HG03097 (cell line): ENCODE measurements around the gene SYDE1.
"Not testable (repeated sequence)": the region's sequence is repeated elsewhere in the genome, so short reads cannot be mapped to it uniquely, and the experiment has no call there.

Experiments
- ATAC-seq: cut with Tn5 transposase; IDR thresholded peaks from one replicate; pipeline ENCODE4 v1.9.1; 2021; ENCODE audit not compliant: unreplicated experiment, low FRiP score

SYDE1 gene

DNA sequence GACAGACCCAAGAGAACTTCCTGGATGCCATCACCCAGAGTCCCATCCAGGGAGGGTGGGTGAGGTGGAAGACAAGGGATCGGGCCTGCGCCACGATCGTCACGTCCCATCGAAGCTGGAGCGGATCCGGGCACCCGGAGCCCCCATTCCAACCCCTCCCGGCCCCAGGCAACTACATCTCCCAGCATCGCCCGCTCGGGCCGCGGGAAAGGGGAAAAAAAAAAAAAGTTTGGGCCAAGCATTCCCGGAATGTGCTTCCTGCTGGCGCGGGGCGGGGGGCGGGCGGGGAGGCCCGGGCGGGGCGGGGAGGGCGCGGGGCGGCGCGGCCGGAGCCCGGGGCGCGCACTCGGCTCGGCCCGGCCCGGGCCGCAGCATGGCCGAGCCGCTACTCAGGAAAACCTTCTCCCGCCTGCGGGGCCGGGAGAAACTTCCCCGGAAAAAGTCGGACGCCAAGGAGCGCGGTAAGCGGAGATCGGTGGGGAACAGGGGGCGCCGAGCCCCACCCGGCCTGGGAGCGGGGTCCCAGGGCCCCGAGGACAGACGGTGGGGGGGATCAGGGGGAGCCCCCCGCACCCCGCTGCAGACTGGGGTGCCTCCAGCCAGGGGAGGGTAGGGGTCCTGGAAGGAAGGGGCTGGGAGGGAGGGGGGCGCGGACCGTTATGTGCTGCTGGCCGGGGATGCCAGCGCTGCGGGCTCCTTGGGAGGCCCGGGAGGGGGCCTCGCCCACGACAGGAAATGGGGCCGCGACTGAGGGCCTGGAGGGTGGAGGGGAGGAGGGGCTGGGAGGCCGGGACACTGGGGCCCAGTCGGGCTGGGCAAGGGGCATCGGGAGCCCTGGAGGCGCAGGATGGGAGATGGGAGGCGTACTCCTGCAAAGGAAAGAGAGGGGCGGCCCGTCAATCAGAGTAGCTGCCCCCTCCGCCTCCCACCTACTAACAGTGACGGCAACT, at the start of gene SYDE1:
Gene SYDE1 (plus strand): TSS at position 341 of the 950 bp plus-strand sequence. CDS start 33 bp downstream, at position 374.
- ATAC-seq, result no peak

- ATAC-seq, result no peak
Observed at GRCh38 chr19:15062036-15062435, 45.2 kb upstream of the SYDE1 start.

DNA sequence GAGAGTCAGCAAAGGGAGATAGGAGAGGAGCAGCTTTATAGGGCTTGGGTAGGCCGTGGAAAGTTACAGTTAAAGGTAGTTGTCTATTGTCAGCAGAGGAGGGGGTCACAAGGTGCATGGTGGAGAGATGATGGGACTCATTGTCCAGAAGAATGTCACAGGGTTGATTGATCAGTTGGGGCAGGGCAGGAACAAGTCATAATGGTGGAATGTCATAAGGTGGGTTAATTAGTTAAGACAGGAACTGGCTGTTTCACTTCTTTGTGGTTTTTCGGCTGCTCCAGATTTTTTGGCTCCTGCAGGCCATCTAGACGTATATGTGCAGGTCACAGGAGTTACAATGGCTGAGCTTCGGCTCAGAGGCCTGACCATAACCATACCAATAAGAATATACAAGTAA, 36.8 kb upstream of the SYDE1 start:
- not testable (repeated sequence) for ATAC-seq

DNA sequence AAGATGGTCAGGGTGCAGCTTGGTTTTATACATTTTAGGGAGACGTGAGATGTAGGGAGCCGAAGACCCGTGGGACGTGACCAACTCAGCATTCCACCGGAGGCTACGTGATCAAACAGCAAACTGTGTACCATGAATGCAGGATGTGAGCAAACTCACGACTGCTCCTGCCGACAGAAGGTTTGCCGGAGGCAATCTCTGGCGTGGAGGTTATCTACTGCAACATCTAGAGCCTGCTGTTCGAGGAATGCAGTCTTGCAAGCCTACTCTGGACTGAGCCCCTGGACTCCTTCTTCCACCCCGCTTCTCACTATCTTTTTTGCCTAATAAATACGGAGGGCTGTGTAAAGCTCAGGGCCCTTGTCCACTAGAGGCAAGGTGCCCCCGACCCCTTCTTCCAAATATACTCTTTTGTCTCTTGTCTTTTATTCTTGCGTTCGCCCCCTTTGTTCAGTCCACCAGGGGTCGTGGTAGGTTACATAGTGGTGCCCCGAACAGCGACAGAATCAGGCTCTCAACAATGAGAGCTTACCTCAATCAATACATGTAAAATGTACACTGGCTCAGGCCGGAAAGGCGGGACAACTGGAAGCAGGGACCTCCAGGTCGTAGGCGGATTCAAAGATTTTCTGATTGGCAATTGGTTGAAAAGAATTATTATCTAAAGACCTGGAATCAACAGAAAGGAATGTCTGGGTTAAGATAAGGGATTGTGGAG, 34.1 kb upstream of the SYDE1 start:
- ATAC-seq, result no peak

- no peak for ATAC-seq
Observed at GRCh38 chr19:15074371-15074770, 32.8 kb upstream of the SYDE1 start.

- no peak for ATAC-seq
Observed at GRCh38 chr19:15075806-15076205, 31.4 kb upstream of the SYDE1 start.

DNA sequence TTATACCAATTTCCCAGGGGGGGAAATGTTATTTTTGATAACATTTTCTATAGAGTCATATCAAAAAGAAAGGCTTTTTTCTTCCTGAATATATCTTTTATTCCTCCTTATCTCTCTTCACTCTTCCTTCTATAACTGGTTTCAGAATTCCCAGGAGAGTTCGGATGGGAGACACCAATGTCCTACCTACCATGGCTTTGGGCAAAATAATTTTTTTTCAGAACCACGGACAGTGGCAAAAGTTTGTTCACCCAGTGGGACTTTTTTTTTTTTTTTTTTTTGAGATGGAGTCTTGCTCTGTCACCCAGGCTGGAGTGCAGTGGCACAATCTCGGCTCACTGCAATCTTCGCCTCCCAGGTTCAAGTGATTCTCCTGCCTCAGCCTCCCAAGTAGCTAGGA, 27.2 kb upstream of the SYDE1 start:
- not testable (repeated sequence) for ATAC-seq

DNA sequence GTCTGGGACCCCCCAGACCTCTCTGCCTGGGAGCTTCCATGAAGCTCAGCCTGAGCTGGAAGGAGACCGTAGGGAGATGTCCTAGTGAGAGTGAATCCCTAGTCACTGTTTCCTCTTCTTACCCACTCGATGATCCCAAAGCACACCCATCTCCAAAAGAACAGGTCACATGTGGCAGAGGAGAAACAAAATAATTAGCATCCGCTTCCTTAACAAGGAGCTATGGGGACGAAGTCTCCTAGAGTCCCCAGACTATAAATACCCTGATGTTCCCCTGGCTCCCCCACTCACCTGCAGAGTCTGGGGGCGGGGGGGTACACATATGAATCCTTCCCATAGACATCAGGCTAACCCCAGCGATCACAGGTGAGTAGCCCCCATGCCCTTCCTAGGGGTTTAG, 25.3 kb upstream of the SYDE1 start, which contains the start of gene OR1I1:
Gene OR1I1 (plus strand): TSS at position 301 of the 400 bp plus-strand sequence. CDS start 4,855 bp downstream, outside the sequence.
- ATAC-seq, result no peak

GRCh38 chr19:15087182-15087581, 20.0 kb upstream of the SYDE1 start:
- ATAC-seq, result no peak

DNA sequence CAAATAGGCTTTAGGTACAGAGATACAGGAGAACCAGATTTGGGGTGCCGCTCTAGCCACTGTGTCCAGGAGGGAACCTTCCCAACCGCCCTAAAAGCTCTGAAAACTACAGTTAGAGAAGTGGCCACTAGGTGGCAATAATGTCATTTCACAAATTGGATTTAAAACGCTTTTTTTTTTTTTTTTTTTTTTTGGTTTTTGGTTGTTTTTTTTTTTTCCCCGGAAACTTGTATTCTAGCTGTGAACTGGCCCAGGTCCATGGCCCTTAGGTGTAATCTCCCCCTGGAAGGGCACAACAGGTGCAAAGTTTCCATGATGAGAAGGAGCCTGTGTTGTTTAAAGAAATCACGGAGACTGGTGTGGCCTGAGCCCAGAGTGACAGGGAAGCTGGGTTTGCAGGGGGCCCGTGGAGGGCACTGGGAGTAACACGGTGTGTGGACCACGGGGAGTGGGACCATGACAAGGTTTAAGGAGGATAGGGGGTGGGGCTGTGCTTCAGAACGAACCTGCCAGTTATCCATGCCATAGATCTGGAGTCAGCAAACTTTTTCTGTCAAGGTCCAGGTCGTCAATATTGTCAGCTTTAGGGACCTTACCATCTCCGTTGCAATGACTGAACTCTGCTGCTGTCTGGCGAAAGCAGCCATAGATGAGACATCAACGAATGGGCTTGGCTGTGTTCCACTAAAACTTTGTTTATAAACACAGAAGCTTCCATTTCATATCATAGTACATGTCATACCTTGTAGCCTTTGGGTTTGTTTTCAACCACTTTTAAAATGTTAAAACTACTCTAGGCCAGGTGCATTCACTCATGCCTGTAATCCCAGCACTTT, 15.1 kb upstream of the SYDE1 start:
- ATAC-seq, result no peak

- no peak for ATAC-seq
Observed at GRCh38 chr19:15093001-15093400, 14.2 kb upstream of the SYDE1 start.

DNA sequence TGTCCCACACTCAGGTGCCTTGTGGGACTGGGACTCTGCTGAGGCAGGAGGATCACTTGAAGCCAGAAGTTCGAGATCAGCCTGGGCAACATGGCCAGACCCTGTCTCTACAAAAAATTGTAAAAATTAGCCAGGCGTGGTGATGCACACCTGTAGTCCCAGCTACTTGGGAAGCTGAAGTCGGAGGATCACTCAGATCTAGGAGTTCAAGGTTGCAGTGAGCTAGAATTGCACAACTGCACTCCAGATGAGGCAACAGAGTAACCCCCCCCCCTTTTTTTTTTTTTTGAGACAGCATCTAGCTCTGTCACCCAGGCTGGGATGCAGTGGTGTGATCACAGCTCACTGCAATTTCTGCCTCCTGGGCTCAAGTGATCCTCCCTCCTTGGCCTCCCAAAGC, 11.0 kb upstream of the SYDE1 start:
- no peak for ATAC-seq

GRCh38 chr19:15097980-15098379, 9.2 kb upstream of the SYDE1 start:
- not testable (repeated sequence) for ATAC-seq

DNA sequence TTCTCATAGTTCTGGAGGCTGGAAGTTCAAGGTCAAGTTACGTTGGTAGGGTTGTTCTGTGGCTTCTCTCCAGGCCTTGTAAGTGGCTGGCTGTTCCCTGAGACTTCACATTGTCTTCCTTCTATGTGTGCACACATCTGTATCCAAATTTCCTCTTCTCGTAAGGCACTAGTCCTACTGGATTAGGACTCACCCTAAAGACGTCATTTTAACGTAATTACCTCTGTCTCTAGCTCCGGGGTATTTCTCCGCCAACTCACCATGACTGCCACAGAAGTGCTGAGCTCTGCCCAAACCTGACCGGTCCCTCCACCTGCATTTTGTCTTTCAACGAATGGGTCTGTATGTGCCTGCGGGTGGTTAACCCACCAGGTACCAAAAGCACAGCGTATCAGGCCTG, 8.7 kb upstream of the SYDE1 start:
- ATAC-seq, result no peak

DNA sequence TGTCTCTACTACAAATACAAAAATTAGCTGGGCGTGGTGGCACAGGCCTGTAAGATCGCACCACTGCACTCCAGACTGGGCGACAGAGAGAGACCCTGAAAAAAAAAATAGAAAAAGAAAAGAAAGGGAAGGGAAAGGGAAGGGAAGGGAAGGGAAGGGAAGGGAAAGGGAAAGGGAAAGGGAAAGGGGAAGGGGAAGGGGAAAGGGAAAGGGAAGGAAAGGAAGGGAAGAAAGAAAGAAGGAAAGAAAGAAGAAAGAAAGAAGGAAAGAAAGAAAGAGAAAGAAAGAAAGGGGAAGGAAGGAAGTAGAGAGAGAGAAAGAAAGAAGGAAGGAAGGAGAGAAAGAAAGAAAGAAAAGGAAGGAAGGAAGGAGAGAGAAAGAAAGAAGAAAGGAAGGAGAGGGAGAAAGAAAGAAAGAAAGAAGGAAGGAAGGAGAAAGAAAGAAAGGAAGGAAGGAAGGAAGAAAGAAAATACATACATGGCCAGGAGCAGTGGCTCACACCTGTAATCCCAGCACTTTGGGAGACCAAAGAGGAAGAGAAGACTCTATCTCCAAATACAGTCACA, 8.1 kb upstream of the SYDE1 start:
- ATAC-seq, result no peak

- no peak for ATAC-seq
Observed at GRCh38 chr19:15101479-15102082, 5.6 kb upstream of the SYDE1 start.

GRCh38 chr19:15104003-15104402, 3.2 kb upstream of the SYDE1 start:
- ATAC-seq, result no peak

DNA sequence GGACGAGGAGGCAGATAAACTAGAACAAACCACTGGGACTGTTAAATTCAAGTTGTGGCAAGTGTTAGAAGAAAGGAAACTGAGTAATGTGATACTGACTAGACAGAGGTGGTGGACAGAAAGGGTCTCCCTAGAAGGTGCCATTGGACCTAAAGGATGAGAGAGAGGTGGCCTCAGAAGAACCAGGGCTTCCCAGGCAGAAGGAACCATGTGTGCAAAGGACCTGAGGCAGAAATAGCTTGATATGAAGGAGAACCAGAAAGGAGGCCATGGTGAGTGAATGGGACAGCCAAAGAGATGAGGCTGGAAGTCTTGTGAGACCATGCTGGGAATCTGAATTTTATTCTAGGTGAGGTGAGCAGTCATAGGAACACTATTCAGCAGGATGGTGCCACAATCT, 2.8 kb upstream of the SYDE1 start:
- no peak for ATAC-seq

GRCh38 chr19:15105044-15105443, 2.2 kb upstream of the SYDE1 start:
- ATAC-seq, result no peak
